Measurements from ENCODE around the gene PRR15.

PRR15 gene

GRCh38 chr7:29556405-29557195, 7.0 kb upstream of the PRR15 start:
- Histone ChIP-seq H2BK120ac (ENCODE audit: low read depth, low read length) (no peak overlapping the region), H4K91ac (ENCODE audit: low read depth, low read length, poor library complexity) (no peak overlapping the region), H3K9me3 (replicated peaks in 1 of 2; ENCODE audit: control insufficient read depth in 2 of 2, insufficient read depth in 1 of 2, low read depth in 1 of 2, low read length in 2 of 2) (no peaks in the 10 kb centered on the region), H3K14ac (ENCODE audit: low read length) (no peak overlapping the region), H3K23ac (ENCODE audit: low read depth, low read length, poor library complexity) (no peak overlapping the region), H3K4me1 (ENCODE audit: control insufficient read depth in 2 of 2, insufficient read depth in 1 of 2, low read depth in 1 of 2, low read length in 2 of 2) (peaks cover 0 to 10% of the 10 kb centered on the region in 2 donors), H3K79me1 (ENCODE audit: low read depth, low read length) (no peaks in the 10 kb centered on the region), H2BK12ac (ENCODE audit: low read length) (no peak overlapping the region), H3K18ac (ENCODE audit: low read length) (no peak overlapping the region), H3K27ac (replicated peaks; ENCODE audit: low read length) (peak overlapping the region; percentile 43), H3K4me3 (ENCODE audit: low read length in 2 of 2) (no peak overlapping the region), H3K27me3 (ENCODE audit: control insufficient read depth in 3 of 3, insufficient read depth in 3 of 3, low read depth in 1 of 3, low read length in 3 of 3) (peaks cover 0 to 37% (median 0%) of the 10 kb centered on the region in 3 experiments), H3K9ac (ENCODE audit: low read depth, low read length, poor library complexity) (no peak overlapping the region), H2AFZ (ENCODE audit: low read length) (no peak overlapping the region), H2BK5ac (ENCODE audit: low read length) (no peak overlapping the region), H3K4me2 (ENCODE audit: insufficient read depth, low read length, poor library complexity, severe bottlenecking) (peak overlapping the region; percentile 28), H2BK15ac (ENCODE audit: low read length) (no peak overlapping the region), H4K8ac (ENCODE audit: low read depth, low read length) (no peak overlapping the region), H2AK5ac (ENCODE audit: low read depth, low read length) (no peak overlapping the region), H3K4ac (ENCODE audit: low read length) (no peak overlapping the region), H3K36me3 (replicated peaks in 1 of 2; ENCODE audit: control insufficient read depth in 2 of 2, insufficient read depth in 2 of 2, low read length in 2 of 2) (no peaks in the 10 kb centered on the region)
- no peak for DNase-seq (ENCODE audit: low spot score)
- WGBS, 2 donors (ENCODE audit: extremely low coverage in 2 of 2, insufficient read length in 2 of 2, insufficient replicate concordance in 1 of 2): no CpG with 5 or more reads among the region's 9 CpGs

GRCh38 chr7:29557954-29558353, 5.7 kb upstream of the PRR15 start:
- Histone ChIP-seq H2AFZ (ENCODE audit: low read length) (no peak overlapping the region), H3K4me1 (ENCODE audit: control insufficient read depth in 2 of 2, insufficient read depth in 1 of 2, low read depth in 1 of 2, low read length in 2 of 2) (peaks cover 0 to 11% of the 10 kb centered on the region in 2 donors), H3K27me3 (ENCODE audit: control insufficient read depth in 3 of 3, insufficient read depth in 3 of 3, low read depth in 1 of 3, low read length in 3 of 3) (peaks cover 0 to 50% (median 4%) of the 10 kb centered on the region in 3 experiments), H4K91ac (ENCODE audit: low read depth, low read length, poor library complexity) (no peak overlapping the region), H2BK120ac (ENCODE audit: low read depth, low read length) (no peak overlapping the region), H4K8ac (ENCODE audit: low read depth, low read length) (no peak overlapping the region), H2AK5ac (ENCODE audit: low read depth, low read length) (no peak overlapping the region), H3K14ac (ENCODE audit: low read length) (no peak overlapping the region), H2BK5ac (ENCODE audit: low read length) (no peak overlapping the region), H3K9me3 (replicated peaks in 1 of 2; ENCODE audit: control insufficient read depth in 2 of 2, insufficient read depth in 1 of 2, low read depth in 1 of 2, low read length in 2 of 2) (no peaks in the 10 kb centered on the region), H3K4me3 (ENCODE audit: low read length in 2 of 2) (no peak overlapping the region), H3K9ac (ENCODE audit: low read depth, low read length, poor library complexity) (no peak overlapping the region), H2BK15ac (ENCODE audit: low read length) (no peak overlapping the region), H3K79me1 (ENCODE audit: low read depth, low read length) (no peaks in the 10 kb centered on the region), H3K36me3 (replicated peaks in 1 of 2; ENCODE audit: control insufficient read depth in 2 of 2, insufficient read depth in 2 of 2, low read length in 2 of 2) (no peaks in the 10 kb centered on the region), H3K4me2 (ENCODE audit: insufficient read depth, low read length, poor library complexity, severe bottlenecking) (no peak overlapping the region), H3K18ac (ENCODE audit: low read length) (no peak overlapping the region), H3K23ac (ENCODE audit: low read depth, low read length, poor library complexity) (no peak overlapping the region), H3K4ac (ENCODE audit: low read length) (no peak overlapping the region), H2BK12ac (ENCODE audit: low read length) (no peak overlapping the region), H3K27ac (replicated peaks; ENCODE audit: low read length) (no peak overlapping the region)
- DNase-seq (ENCODE audit: low spot score): no peak
- no CpG with 5 or more reads among the region's 3 CpGs for WGBS, 2 donors (ENCODE audit: extremely low coverage in 2 of 2, insufficient read length in 2 of 2, insufficient replicate concordance in 1 of 2)

GRCh38 chr7:29561271-29561670, 2.4 kb upstream of the PRR15 start:
- Histone ChIP-seq H3K9ac (ENCODE audit: low read depth, low read length, poor library complexity) (no peak overlapping the region), H3K79me1 (ENCODE audit: low read depth, low read length) (no peaks in the 10 kb centered on the region), H3K4me3 (ENCODE audit: low read length in 2 of 2) (no peak overlapping the region), H3K36me3 (replicated peaks in 1 of 2; ENCODE audit: control insufficient read depth in 2 of 2, insufficient read depth in 2 of 2, low read length in 2 of 2) (no peaks in the 10 kb centered on the region), H2BK12ac (ENCODE audit: low read length) (no peak overlapping the region), H3K4ac (ENCODE audit: low read length) (no peak overlapping the region), H3K27ac (replicated peaks; ENCODE audit: low read length) (no peak overlapping the region), H2BK5ac (ENCODE audit: low read length) (no peak overlapping the region), H3K14ac (ENCODE audit: low read length) (no peak overlapping the region), H3K4me2 (ENCODE audit: insufficient read depth, low read length, poor library complexity, severe bottlenecking) (no peak overlapping the region), H3K18ac (ENCODE audit: low read length) (no peak overlapping the region), H3K9me3 (replicated peaks in 1 of 2; ENCODE audit: control insufficient read depth in 2 of 2, insufficient read depth in 1 of 2, low read depth in 1 of 2, low read length in 2 of 2) (no peaks in the 10 kb centered on the region), H4K91ac (ENCODE audit: low read depth, low read length, poor library complexity) (no peak overlapping the region), H2BK120ac (ENCODE audit: low read depth, low read length) (no peak overlapping the region), H2AFZ (ENCODE audit: low read length) (no peak overlapping the region), H2AK5ac (ENCODE audit: low read depth, low read length) (no peak overlapping the region), H3K4me1 (ENCODE audit: control insufficient read depth in 2 of 2, insufficient read depth in 1 of 2, low read depth in 1 of 2, low read length in 2 of 2) (peaks cover 17 to 18% of the 10 kb centered on the region in 2 donors), H2BK15ac (ENCODE audit: low read length) (no peak overlapping the region), H3K23ac (ENCODE audit: low read depth, low read length, poor library complexity) (no peak overlapping the region), H4K8ac (ENCODE audit: low read depth, low read length) (no peak overlapping the region), H3K27me3 (ENCODE audit: control insufficient read depth in 3 of 3, insufficient read depth in 3 of 3, low read depth in 1 of 3, low read length in 3 of 3) (peaks cover 13 to 83% (median 37%) of the 10 kb centered on the region in 3 experiments)
- no peak for DNase-seq (ENCODE audit: low spot score)
- WGBS, 2 donors (ENCODE audit: extremely low coverage in 2 of 2, insufficient read length in 2 of 2, insufficient replicate concordance in 1 of 2): no CpG with 5 or more reads among the region's 7 CpGs

GRCh38 chr7:29562307-29562706, 1.3 kb upstream of the PRR15 start:
- H3K4me2 ChIP-seq (ENCODE audit: insufficient read depth, low read length, poor library complexity, severe bottlenecking): no peak overlapping the region
- no peak overlapping the region for H2BK120ac ChIP-seq (ENCODE audit: low read depth, low read length)
- H4K91ac ChIP-seq (ENCODE audit: low read depth, low read length, poor library complexity): no peak overlapping the region
- no peak overlapping the region for H3K9ac ChIP-seq (ENCODE audit: low read depth, low read length, poor library complexity)
- H2BK15ac ChIP-seq (ENCODE audit: low read length): no peak overlapping the region
- no peaks in the 10 kb centered on the region for H3K79me1 ChIP-seq (ENCODE audit: low read depth, low read length)
- no peak overlapping the region for H2BK12ac ChIP-seq (ENCODE audit: low read length)
- no peak overlapping the region for H3K23ac ChIP-seq (ENCODE audit: low read depth, low read length, poor library complexity)
- DNase-seq (ENCODE audit: low spot score): no peak
- H2AFZ ChIP-seq (ENCODE audit: low read length): no peak overlapping the region
- no peaks in the 10 kb centered on the region for H3K9me3 ChIP-seq (replicated peaks in 1 of 2; ENCODE audit: control insufficient read depth in 2 of 2, insufficient read depth in 1 of 2, low read depth in 1 of 2, low read length in 2 of 2)
- no peak overlapping the region for H3K27ac ChIP-seq (replicated peaks; ENCODE audit: low read length)
- H2BK5ac ChIP-seq (ENCODE audit: low read length): no peak overlapping the region
- no peaks in the 10 kb centered on the region for H3K36me3 ChIP-seq (replicated peaks in 1 of 2; ENCODE audit: control insufficient read depth in 2 of 2, insufficient read depth in 2 of 2, low read length in 2 of 2)
- peaks cover 15 to 92% (median 47%) of the 10 kb centered on the region in 3 experiments for H3K27me3 ChIP-seq (ENCODE audit: control insufficient read depth in 3 of 3, insufficient read depth in 3 of 3, low read depth in 1 of 3, low read length in 3 of 3)
- H3K4me3 ChIP-seq (ENCODE audit: low read length in 2 of 2): no peak overlapping the region
- WGBS, 2 donors (ENCODE audit: extremely low coverage in 2 of 2, insufficient read length in 2 of 2, insufficient replicate concordance in 1 of 2): no CpG with 5 or more reads among the region's 6 CpGs
- H2AK5ac ChIP-seq (ENCODE audit: low read depth, low read length): no peak overlapping the region
- H3K14ac ChIP-seq (ENCODE audit: low read length): no peak overlapping the region
- no peak overlapping the region for H4K8ac ChIP-seq (ENCODE audit: low read depth, low read length)
- H3K4ac ChIP-seq (ENCODE audit: low read length): no peak overlapping the region
- no peak overlapping the region for H3K18ac ChIP-seq (ENCODE audit: low read length)
- peaks cover 17 to 18% of the 10 kb centered on the region in 2 donors for H3K4me1 ChIP-seq (ENCODE audit: control insufficient read depth in 2 of 2, insufficient read depth in 1 of 2, low read depth in 1 of 2, low read length in 2 of 2)
